CD4-positive, alpha-beta memory T cell (primary cell): ENCODE results near the gene ETV3. TPM values are rescaled to one million over a fixed set of nuclear protein-coding genes. Genes with fewer than 3 reads are reported as not detected.

Experiments
- CTCF ChIA-PET: fragments of 350-600 bp; sonication (Branson Sonifier 250); formaldehyde crosslinking; loops from one replicate; lab custom pipeline; 2021; ENCODE audit warnings: inconsistent platforms; ENCODE audit not compliant: partially characterized antibody; lab: Charles Lee
- POLR2A ChIA-PET: fragments of 350-600 bp; sonication (Branson Sonifier 250); formaldehyde crosslinking; loops from one replicate; lab custom pipeline; 2021; ENCODE audit not compliant: partially characterized antibody; lab: Charles Lee
- DNase-seq, 5 donors: peaks; one replicate each; pipeline versions ENCODE4 v3.0.0 to v3.0.0-alpha.2; 2020 to 2022; ENCODE audit warnings: mixed read lengths in 1 of 5
- H3K27ac ChIP-seq: one replicate; pipeline ENCODE4 v1.7.0; 2013; ENCODE audit warnings: low read depth, low read length
- H3K27me3 ChIP-seq: 2 replicates; pipeline ENCODE4 v1.7.0; 2013; ENCODE audit warnings: mild to moderate bottlenecking, low read length, moderate library complexity; ENCODE audit not compliant: insufficient read depth
- H3K36me3 ChIP-seq: 2 replicates; pipeline ENCODE4 v1.7.0; 2013; ENCODE audit warnings: mild to moderate bottlenecking, low read length, moderate library complexity; ENCODE audit not compliant: insufficient read depth
- H3K4me1 ChIP-seq: 2 replicates; pipeline ENCODE4 v1.7.0; 2013; ENCODE audit warnings: mild to moderate bottlenecking, low read length, moderate library complexity; ENCODE audit not compliant: insufficient read depth
- H3K4me3 ChIP-seq, 2 donors: one replicate each; pipeline ENCODE4 v1.7.0; 2013; ENCODE audit warnings: low read length in 2 of 2, mild to moderate bottlenecking in 1 of 2
- H3K9me3 ChIP-seq, 2 donors: one replicate each; pipeline ENCODE4 v1.7.0; 2013; ENCODE audit warnings: low read length in 2 of 2, control low read depth in 1 of 2; ENCODE audit not compliant: control insufficient read depth in 1 of 2
- H3K27ac Mint-ChIP-seq, 7 donors: one replicate each; pipeline ENCODE4 v1.8.0; 2020 to 2021; ENCODE audit warnings: mixed read lengths in 7 of 7, mild to moderate bottlenecking in 6 of 7, inconsistent platforms in 3 of 7, moderate library complexity in 3 of 7
- H3K27me3 Mint-ChIP-seq, 2 donors: one replicate each; pipeline ENCODE4 v1.8.0; 2020 to 2021; ENCODE audit warnings: mixed read lengths in 2 of 2
- H3K36me3 Mint-ChIP-seq, 2 donors: one replicate each; pipeline ENCODE4 v1.8.0; 2020 to 2021; ENCODE audit warnings: mixed read lengths in 2 of 2, inconsistent platforms in 1 of 2, mild to moderate bottlenecking in 1 of 2
- H3K4me1 Mint-ChIP-seq, 4 donors: one replicate each; pipeline ENCODE4 v1.8.0; 2020 to 2021; ENCODE audit warnings: mixed read lengths in 4 of 4, mild to moderate bottlenecking in 1 of 4
- H3K4me3 Mint-ChIP-seq, 8 donors: one replicate each; pipeline ENCODE4 v1.8.0; 2020 to 2021; ENCODE audit warnings: mixed read lengths in 8 of 8, mild to moderate bottlenecking in 7 of 8, moderate library complexity in 6 of 8, inconsistent platforms in 3 of 8
- H3K9me3 Mint-ChIP-seq, 8 donors: one replicate each; pipeline ENCODE4 v1.8.0; 2020 to 2021; ENCODE audit warnings: mixed read lengths in 8 of 8, mild to moderate bottlenecking in 5 of 8, inconsistent platforms in 3 of 8, moderate library complexity in 1 of 8
- intact Hi-C: fragments of 100-400 bp; cut with micrococcal nuclease; formaldehyde crosslinking; loops from one replicate; pipeline ENCODE4 v1.15.1; 2023
- polyA plus RNA-seq, 2 donors: library from polyadenylated mRNA; unstranded; fragments of 300-500 nt; fragmentation: Illumina TruSeq; gene quantifications; one replicate each; pipeline ENCODE4 v1.2.3, GENCODE V29; 2021
- total RNA-seq, 2 experiments: library from RNA; stranded (reverse); gene quantifications; one replicate each; pipeline ENCODE4 v1.2.3, GENCODE V29; 2021

The ETV3 gene
- total and polyA plus RNA-seq, 4 experiments from 2014 or later: 7.3 to 31.8 (median 20.9) TPM

DNA sequence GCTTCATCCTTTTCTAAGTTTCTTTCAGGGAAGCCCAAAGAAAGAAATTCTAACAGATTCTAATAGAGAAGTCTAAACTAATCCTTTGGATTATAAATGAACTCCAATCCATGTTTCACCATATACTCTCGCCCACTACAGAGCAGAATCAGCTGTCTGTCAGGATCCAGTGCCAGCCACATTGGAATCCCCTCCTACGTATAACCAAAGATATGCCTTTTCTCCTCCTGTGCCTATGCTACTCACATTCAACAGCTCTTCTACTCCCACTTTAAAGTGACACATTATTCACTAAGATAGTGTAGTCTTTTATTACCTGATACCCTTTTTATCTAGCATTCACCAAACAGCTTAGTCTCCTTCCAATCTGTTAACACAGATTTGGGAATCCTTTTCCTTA, 3.1 kb downstream of the ETV3 start:
- no peak for DNase-seq
- H3K27ac ChIP-seq: peak overlapping the region; percentile 5
- H3K4me3 Mint-ChIP-seq: peak overlapping the region in 7 of 8 donors; percentile 6 to 98 (median 95)
- no peaks in the 10 kb centered on the region for H3K9me3 Mint-ChIP-seq
- POLR2A ChIA-PET: interaction anchor here (1.1 kb wide), 1 partner anchor 13 kb away, joined by 4 read pairs; no protein-coding TSS in a partner anchor
- no peaks in the 10 kb centered on the region for H3K9me3 ChIP-seq
- H3K4me1 Mint-ChIP-seq: peaks cover 61 to 89% (median 75%) of the 10 kb centered on the region in 4 donors
- peak overlapping the region; percentile 54 to 98 (median 89) for H3K27ac Mint-ChIP-seq
- CTCF ChIA-PET: interaction anchor here (0.8 to 2.2 kb wide), 6 partner anchors 18 to 45 kb away, joined by 3 to 12 read pairs (median 6); no protein-coding TSS in a partner anchor
- H3K36me3 ChIP-seq: peaks cover 33% of the 10 kb centered on the region
- H3K4me1 ChIP-seq: peaks cover 79% of the 10 kb centered on the region
- H3K36me3 Mint-ChIP-seq: peaks cover 36 to 65% of the 10 kb centered on the region in 2 donors
- intact Hi-C loops: loop anchor here (5.0 kb wide), 1 partner anchor 243 kb away; the partner anchor contains the start of gene PEAR1
- no peak overlapping the region for H3K4me3 ChIP-seq
- no peaks in the 10 kb centered on the region for H3K27me3 ChIP-seq
- no peaks in the 10 kb centered on the region for H3K27me3 Mint-ChIP-seq

- Histone ChIP-seq H3K36me3 (peaks cover 33% of the 10 kb centered on the region), H3K27ac (peak overlapping the region; percentile 5), H3K4me1 (peaks cover 79% of the 10 kb centered on the region), H3K4me3 (no peak overlapping the region), H3K9me3 (no peaks in the 10 kb centered on the region), H3K27me3 (no peaks in the 10 kb centered on the region)
- Mint-ChIP-seq H3K36me3 (peaks cover 36 to 66% of the 10 kb centered on the region in 2 donors), H3K9me3 (no peaks in the 10 kb centered on the region), H3K27me3 (no peaks in the 10 kb centered on the region), H3K27ac (peak overlapping the region; percentile 63 to 95 (median 83)), H3K4me1 (peaks cover 60 to 84% (median 73%) of the 10 kb centered on the region in 4 donors), H3K4me3 (peak overlapping the region; percentile 1 to 98 (median 58))
- ChIA-PET CTCF (interaction anchor here (0.8 to 2.2 kb wide), 7 partner anchors 19 to 45 kb away, joined by 3 to 12 read pairs (median 5); no protein-coding TSS in a partner anchor), POLR2A (interaction anchor here (1.1 to 1.8 kb wide), 2 partner anchors 13 to 21 kb away, joined by 4 to 8 read pairs; no protein-coding TSS in a partner anchor)
- no peak for DNase-seq
- intact Hi-C loops: no loop called here
Measured at GRCh38 chr1:157134442-157134841, 3.8 kb downstream of the ETV3 start.

DNA sequence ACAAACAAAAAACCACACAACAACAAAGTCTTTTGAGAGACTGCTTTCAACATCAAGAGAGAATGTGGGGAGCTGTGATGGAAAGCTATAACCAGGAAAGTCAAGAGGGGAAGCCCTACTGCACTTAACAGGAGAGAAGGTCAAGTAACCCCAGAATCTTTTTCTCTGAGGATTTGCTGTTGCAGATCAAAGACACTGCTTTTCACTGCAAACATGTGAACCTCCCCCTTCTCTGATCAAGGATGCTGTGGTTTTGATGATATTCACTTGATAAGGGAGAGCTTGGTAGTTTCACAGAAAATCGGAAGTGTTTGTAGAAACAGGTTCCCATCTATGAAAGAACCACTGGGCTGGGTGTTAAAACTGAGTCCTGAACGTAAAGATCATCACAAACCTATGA, 4.8 kb downstream of the ETV3 start:
- H3K27me3 ChIP-seq: no peaks in the 10 kb centered on the region
- H3K9me3 ChIP-seq: no peaks in the 10 kb centered on the region
- ChIA-PET POLR2A (interaction anchor here (1.0 to 1.8 kb wide), 2 partner anchors 23 to 38 kb away, joined by 4 to 8 read pairs; no protein-coding TSS in a partner anchor), CTCF (interaction anchor here (1.3 to 2.2 kb wide), 3 partner anchors 22 to 44 kb away, joined by 6 to 8 read pairs (median 6); no protein-coding TSS in a partner anchor)
- Mint-ChIP-seq H3K27ac (peak overlapping the region; percentile 63 to 95 (median 86)), H3K9me3 (no peaks in the 10 kb centered on the region), H3K4me3 (peak overlapping the region; percentile 47 to 98 (median 80)), H3K4me1 (peaks cover 54 to 78% (median 68%) of the 10 kb centered on the region in 4 donors), H3K27me3 (no peaks in the 10 kb centered on the region), H3K36me3 (peaks cover 39 to 69% of the 10 kb centered on the region in 2 donors)
- peaks cover 72% of the 10 kb centered on the region for H3K4me1 ChIP-seq
- H3K4me3 ChIP-seq: no peak overlapping the region
- H3K27ac ChIP-seq: peak overlapping the region; percentile 6
- peak; percentile 60 to 78 (median 72) for DNase-seq
- intact Hi-C loops: no loop called here
- H3K36me3 ChIP-seq: peaks cover 33% of the 10 kb centered on the region

DNA sequence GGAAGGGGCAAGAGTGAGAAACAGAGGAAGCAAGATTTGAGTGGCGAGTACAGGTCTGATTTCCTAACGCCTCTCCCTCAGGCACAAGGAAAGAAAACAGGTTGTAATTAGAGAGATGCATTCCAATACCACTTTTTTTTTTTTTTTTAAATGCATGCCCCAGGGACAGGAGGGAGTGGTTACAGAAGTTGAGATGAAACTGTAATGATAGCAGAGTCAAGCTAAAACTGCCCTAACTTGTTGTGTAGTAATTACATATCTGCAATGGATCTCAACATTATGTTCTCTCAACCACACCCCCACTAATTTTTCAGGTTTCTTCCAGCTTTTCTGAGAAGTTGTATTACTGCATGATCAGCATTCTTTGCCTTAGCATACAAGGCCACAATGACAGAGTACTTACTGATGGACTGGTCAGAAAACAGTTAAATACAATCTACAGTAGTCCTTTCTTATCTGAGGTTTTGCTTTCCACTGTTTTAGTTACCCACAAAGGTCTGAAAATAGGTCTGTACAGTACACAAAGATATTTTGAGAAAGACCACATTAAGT, 5.5 kb downstream of the ETV3 start:
- CTCF ChIA-PET: interaction anchor here (1.5 kb wide), 1 partner anchor 22 kb away, joined by 6 read pairs; no protein-coding TSS in a partner anchor
- Histone ChIP-seq H3K27ac (peak overlapping the region; percentile 6), H3K9me3 (no peaks in the 10 kb centered on the region), H3K36me3 (peaks cover 39% of the 10 kb centered on the region), H3K4me1 (peaks cover 72% of the 10 kb centered on the region), H3K4me3 (no peak overlapping the region), H3K27me3 (no peaks in the 10 kb centered on the region)
- Mint-ChIP-seq H3K27me3 (no peaks in the 10 kb centered on the region), H3K27ac (peak overlapping the region in 6 of 7 donors; percentile 53 to 91 (median 76)), H3K36me3 (peaks cover 46 to 73% of the 10 kb centered on the region in 2 donors), H3K9me3 (no peaks in the 10 kb centered on the region), H3K4me3 (peak overlapping the region in 6 of 8 donors; percentile 31 to 96 (median 39)), H3K4me1 (peaks cover 57 to 82% (median 69%) of the 10 kb centered on the region in 4 donors)
- intact Hi-C loops: no loop called here
- POLR2A ChIA-PET: interaction anchor here (1.0 kb wide), 1 partner anchor 37 kb away, joined by 4 read pairs; no protein-coding TSS in a partner anchor
- no peak for DNase-seq

DNA sequence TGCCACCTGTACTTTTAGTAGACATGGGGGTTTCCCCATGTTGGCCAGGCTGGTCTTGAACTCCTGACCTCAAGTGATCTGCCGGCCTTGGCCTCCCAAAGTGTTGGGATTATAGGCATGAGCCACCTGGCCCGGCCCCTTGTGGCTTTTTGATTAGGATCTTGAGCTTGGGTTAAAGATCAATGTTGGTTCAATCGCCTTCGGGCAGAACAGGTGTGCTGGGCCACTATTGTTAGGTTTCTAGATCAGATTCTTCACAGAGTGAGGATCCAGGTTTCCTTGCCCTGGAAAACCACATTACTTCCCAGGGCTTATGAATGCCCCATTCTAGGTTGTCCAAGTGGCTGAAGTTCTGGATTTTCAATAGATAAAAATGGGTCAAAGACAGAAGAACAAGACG, 6.1 kb downstream of the ETV3 start:
- H3K4me3 ChIP-seq: no peak overlapping the region
- H3K9me3 Mint-ChIP-seq: no peaks in the 10 kb centered on the region
- H3K27me3 ChIP-seq: no peaks in the 10 kb centered on the region
- H3K27ac Mint-ChIP-seq: peak overlapping the region in 6 of 7 donors; percentile 29 to 76 (median 56)
- H3K36me3 Mint-ChIP-seq: peaks cover 49 to 72% of the 10 kb centered on the region in 2 donors
- H3K27me3 Mint-ChIP-seq: no peaks in the 10 kb centered on the region
- H3K4me1 ChIP-seq: peaks cover 68% of the 10 kb centered on the region
- H3K4me1 Mint-ChIP-seq: peaks cover 54 to 77% (median 67%) of the 10 kb centered on the region in 4 donors
- no peaks in the 10 kb centered on the region for H3K9me3 ChIP-seq
- H3K27ac ChIP-seq: peak overlapping the region; percentile 6
- H3K36me3 ChIP-seq: peaks cover 39% of the 10 kb centered on the region
- CTCF ChIA-PET: interaction anchor here (1.5 kb wide), 1 partner anchor 42 kb away, joined by 5 read pairs; no protein-coding TSS in a partner anchor
- H3K4me3 Mint-ChIP-seq: peak overlapping the region in 4 of 8 donors; percentile 31 to 96 (median 38)
- intact Hi-C loops: no loop called here
- no peak for DNase-seq
- POLR2A ChIA-PET: no interaction called here

- POLR2A ChIA-PET: no interaction called here
- peaks cover 60% of the 10 kb centered on the region for H3K4me1 ChIP-seq
Measured at GRCh38 chr1:157131281-157131680, 6.9 kb downstream of the ETV3 start.

GRCh38 chr1:157124855-157125254, 13.3 kb downstream of the ETV3 start:
- Mint-ChIP-seq H3K9me3 (no peaks in the 10 kb centered on the region), H3K27me3 (no peaks in the 10 kb centered on the region), H3K4me3 (peak overlapping the region in 2 of 8 donors; percentile 8 to 15), H3K36me3 (peaks cover 51 to 65% of the 10 kb centered on the region in 2 donors), H3K4me1 (peaks cover 17 to 55% (median 37%) of the 10 kb centered on the region in 4 donors), H3K27ac (peak overlapping the region in 1 of 7 donors; percentile 46)
- Histone ChIP-seq H3K27me3 (no peaks in the 10 kb centered on the region), H3K4me1 (no peaks in the 10 kb centered on the region), H3K27ac (no peak overlapping the region), H3K4me3 (no peak overlapping the region), H3K9me3 (no peaks in the 10 kb centered on the region), H3K36me3 (peaks cover 46% of the 10 kb centered on the region)
- no peak for DNase-seq
- POLR2A ChIA-PET: no interaction called here
- CTCF ChIA-PET: no interaction called here
- intact Hi-C loops: no loop called here

More at GRCh38 chr1:157131281-157131680, 6.9 kb downstream of the ETV3 start:
- Histone ChIP-seq H3K27me3 (no peaks in the 10 kb centered on the region), H3K36me3 (peaks cover 44% of the 10 kb centered on the region), H3K27ac (no peak overlapping the region), H3K4me3 (no peak overlapping the region), H3K9me3 (no peaks in the 10 kb centered on the region)
- DNase-seq: no peak
- CTCF ChIA-PET: interaction anchor here (1.5 kb wide), 1 partner anchor 41 kb away, joined by 5 read pairs; no protein-coding TSS in a partner anchor
- Mint-ChIP-seq H3K9me3 (no peaks in the 10 kb centered on the region), H3K4me1 (peaks cover 49 to 76% (median 60%) of the 10 kb centered on the region in 4 donors), H3K36me3 (peaks cover 52 to 77% of the 10 kb centered on the region in 2 donors), H3K4me3 (no peak overlapping the region), H3K27ac (peak overlapping the region in 4 of 7 donors; percentile 3 to 63 (median 52)), H3K27me3 (no peaks in the 10 kb centered on the region)
- intact Hi-C loops: no loop called here
